Transverse colon (tissue), 3 donors: Measurements from ENCODE around the gene ACTL6A.

Experiments used
- CTCF ChIP-seq, 5 experiments: fragments of 200-600 bp in 3 of 5; fragments of 450-650 bp in 2 of 5; sonication (generic) in 3 of 5; IDR thresholded peaks; 1 replicate in 2 of 5; 2 replicates in 3 of 5; pipeline ENCODE4 v1.5.1; 2016 to 2017; ENCODE audit warnings: antibody characterized with exemption in 5 of 5, inconsistent platforms in 3 of 5, mild to moderate bottlenecking in 2 of 5, moderate library complexity in 1 of 5
- POLR2A ChIP-seq: fragments of 450-650 bp; IDR thresholded peaks from one replicate; pipeline ENCODE4 v1.6.1; 2016; ENCODE audit warnings: antibody characterized with exemption, mild to moderate bottlenecking, moderate library complexity

- TF ChIP-seq POLR2A (no peak), CTCF (IDR thresholded peaks at IDR 0.05) (no peak)
Observed at GRCh38 chr3:179536256-179536655, 26.5 kb upstream of the ACTL6A start.
